ENCODE results near the gene GALNT9. TPM values are rescaled to one million over a fixed set of nuclear protein-coding genes. Genes with fewer than 3 reads are reported as not detected.

GALNT9 gene
- total RNA-seq, 1 experiment from 2014 or later = 2.6 TPM

GRCh38 chr12:132263061-132263360, 66.4 kb downstream of the GALNT9 start:
- Histone ChIP-seq H3K4me2 (ENCODE audit: low read length) (no peak overlapping the region), H3K9me3 (ENCODE audit: control insufficient read depth in 1 of 2, insufficient read depth in 1 of 2, low read depth in 1 of 2, low read length in 2 of 2) (no peaks in the 10 kb centered on the region), H3K36me3 (ENCODE audit: control insufficient read depth in 1 of 2, insufficient read depth in 2 of 2, low read length in 2 of 2) (no peaks in the 10 kb centered on the region), H3K9me2 (ENCODE audit: insufficient read depth) (no peaks in the 10 kb centered on the region), H3K79me2 (ENCODE audit: insufficient read depth, low read length) (no peaks in the 10 kb centered on the region), H3K27me3 (ENCODE audit: insufficient read depth, low read length) (no peaks in the 10 kb centered on the region), H3K27ac (ENCODE audit: low read depth, low read length) (no peak overlapping the region), H3K4me3 (replicated peaks in 1 of 2; ENCODE audit: low read depth in 1 of 2, low read length in 2 of 2) (no peak overlapping the region), H2AFZ (ENCODE audit: low read depth, low read length, poor library complexity, severe bottlenecking) (no peak overlapping the region), H3K9ac (ENCODE audit: low read length) (no peak overlapping the region), H4K20me1 (ENCODE audit: insufficient read depth) (no peaks in the 10 kb centered on the region), H3K4me1 (ENCODE audit: control insufficient read depth in 1 of 2, insufficient read depth in 2 of 2, low read length in 2 of 2) (no peaks in the 10 kb centered on the region; a peak in 1 of 4 replicates)
- CTCF ChIA-PET = no interaction called here
- RAD21 ChIA-PET (ENCODE audit: low non-redundant PET in 1 of 2, low total read pairs in 2 of 2, uncharacterized antibody in 2 of 2, unreplicated experiment in 2 of 2) = no interaction called here
- BruUV-seq (replicated peaks) = no TSS peak
- POLR2A ChIA-PET = no interaction called here
- intact Hi-C loops (cut with micrococcal nuclease) = no loop called here
- no peak for ATAC-seq
- DNase-seq (ENCODE audit: low read depth, low spot score) = no peak
- no peak for TF ChIP-seq CTCF (IDR thresholded peaks at IDR 0.05 in 2 of 3, conservative IDR thresholded peaks at IDR 0.05 in 1 of 3; ENCODE audit: borderline replicate concordance in 1 of 3, insufficient read depth in 1 of 3, low read depth in 2 of 3, low read length in 2 of 3)
- no peak for TF ChIP-seq ZNF274 (IDR thresholded peaks at IDR 0.05; ENCODE audit: low read depth, low read length)
- TF ChIP-seq ATF3 (IDR thresholded peaks at IDR 0.05) = no peak

- CTCF ChIA-PET = no interaction called here
- TF ChIP-seq ZNF274 (IDR thresholded peaks at IDR 0.05; ENCODE audit: low read depth, low read length) (no peak), POLR2AphosphoS5 (IDR thresholded peaks at IDR 0.05; ENCODE audit: low read depth, low read length) (no peak), ATF3 (IDR thresholded peaks at IDR 0.05) (no peak), YY1 (IDR thresholded peaks at IDR 0.05; ENCODE audit: extremely low read depth, insufficient replicate concordance, low read depth, low read length) (no peak), EGR1 (IDR thresholded peaks at IDR 0.05; ENCODE audit: low read depth) (no peak), EZH2phosphoT487 (IDR thresholded peaks at IDR 0.05; ENCODE audit: borderline replicate concordance) (no peak), ZBTB33 (IDR thresholded peaks at IDR 0.05; ENCODE audit: extremely low read depth, insufficient replicate concordance, low read length) (no peak), RAD21 (IDR thresholded peaks at IDR 0.05; ENCODE audit: low read depth) (no peak), FOSL1 (IDR thresholded peaks at IDR 0.05; ENCODE audit: low read depth) (no peak), POLR2A (IDR thresholded peaks at IDR 0.05; ENCODE audit: borderline replicate concordance, extremely low read depth, insufficient read depth, insufficient read length) (no peak), SP1 (IDR thresholded peaks at IDR 0.05; ENCODE audit: low read depth) (no peak), TCF7L2 (IDR thresholded peaks at IDR 0.05; ENCODE audit: borderline replicate concordance, extremely low read depth, insufficient read depth, insufficient read length) (no peak), JUND (IDR thresholded peaks at IDR 0.05) (no peak), MAX (IDR thresholded peaks at IDR 0.05) (no peak), ZFX (IDR thresholded peaks at IDR 0.05) (no peak)
These were observed 66.9 kb downstream of the GALNT9 start for GRCh38 chr12:132262256-132263060.

More at GRCh38 chr12:132262256-132263060, 66.9 kb downstream of the GALNT9 start:
- no peak overlapping the region for H3K27ac ChIP-seq (ENCODE audit: low read depth, low read length)
- DNase-seq (ENCODE audit: low read depth, low spot score) = no peak
- H3K4me2 ChIP-seq (ENCODE audit: low read length) = no peak overlapping the region
- ChIA-PET RAD21 (ENCODE audit: low non-redundant PET in 1 of 2, low total read pairs in 2 of 2, uncharacterized antibody in 2 of 2, unreplicated experiment in 2 of 2) (no interaction called here), POLR2A (no interaction called here)
- intact Hi-C loops (cut with micrococcal nuclease) = no loop called here
- no peaks in the 10 kb centered on the region for H3K36me3 ChIP-seq (ENCODE audit: control insufficient read depth in 1 of 2, insufficient read depth in 2 of 2, low read length in 2 of 2)
- H2AFZ ChIP-seq (ENCODE audit: low read depth, low read length, poor library complexity, severe bottlenecking) = no peak overlapping the region
- H3K4me3 ChIP-seq (replicated peaks in 1 of 2; ENCODE audit: low read depth in 1 of 2, low read length in 2 of 2) = no peak overlapping the region
- no peaks in the 10 kb centered on the region for H4K20me1 ChIP-seq (ENCODE audit: insufficient read depth)
- no peak for ATAC-seq
- H3K9ac ChIP-seq (ENCODE audit: low read length) = no peak overlapping the region
- no peaks in the 10 kb centered on the region; a peak in 1 of 4 replicates for H3K4me1 ChIP-seq (ENCODE audit: control insufficient read depth in 1 of 2, insufficient read depth in 2 of 2, low read length in 2 of 2)
- no TSS peak for BruUV-seq (replicated peaks)
- no peaks in the 10 kb centered on the region for H3K79me2 ChIP-seq (ENCODE audit: insufficient read depth, low read length)
- no peaks in the 10 kb centered on the region for H3K9me3 ChIP-seq (ENCODE audit: control insufficient read depth in 1 of 2, insufficient read depth in 1 of 2, low read depth in 1 of 2, low read length in 2 of 2)
- no peaks in the 10 kb centered on the region for H3K9me2 ChIP-seq (ENCODE audit: insufficient read depth)
- H3K27me3 ChIP-seq (ENCODE audit: insufficient read depth, low read length) = no peaks in the 10 kb centered on the region

All from HCT116 (cell line).